Activated CD4-positive, alpha-beta T cell treated with anti-CD3 and anti-CD28 coated beads for 24 hours (primary cell): ENCODE measurements around the gene SYNDIG1.

Experiments used
- DNase-seq, 2 donors: peaks; one replicate each; pipeline ENCODE4 v3.0.0-alpha.2; 2020; ENCODE audit warnings: low read depth in 2 of 2

The SYNDIG1 gene

DNA sequence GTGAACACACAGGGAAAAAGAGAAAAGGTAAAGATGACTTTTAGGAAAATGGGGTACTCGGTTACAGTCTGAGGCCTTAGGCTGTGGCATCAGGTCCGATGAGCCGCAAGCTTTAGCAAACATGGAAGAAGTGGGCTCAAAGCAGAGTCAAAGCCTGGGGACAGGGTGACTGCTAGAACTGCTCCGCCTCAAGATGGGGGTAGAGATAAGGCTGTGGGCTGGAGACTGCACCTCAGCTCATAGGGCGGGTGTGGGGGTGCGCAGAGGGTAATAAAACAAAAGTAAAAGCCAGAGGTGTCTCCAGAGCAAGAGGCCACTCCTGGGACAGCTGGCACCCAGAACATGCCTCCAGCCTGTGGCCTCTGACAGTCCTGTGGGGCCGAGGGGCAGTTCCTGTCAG is 21.3 kb upstream of the SYNDIG1 start:
- DNase-seq: no peak

DNA sequence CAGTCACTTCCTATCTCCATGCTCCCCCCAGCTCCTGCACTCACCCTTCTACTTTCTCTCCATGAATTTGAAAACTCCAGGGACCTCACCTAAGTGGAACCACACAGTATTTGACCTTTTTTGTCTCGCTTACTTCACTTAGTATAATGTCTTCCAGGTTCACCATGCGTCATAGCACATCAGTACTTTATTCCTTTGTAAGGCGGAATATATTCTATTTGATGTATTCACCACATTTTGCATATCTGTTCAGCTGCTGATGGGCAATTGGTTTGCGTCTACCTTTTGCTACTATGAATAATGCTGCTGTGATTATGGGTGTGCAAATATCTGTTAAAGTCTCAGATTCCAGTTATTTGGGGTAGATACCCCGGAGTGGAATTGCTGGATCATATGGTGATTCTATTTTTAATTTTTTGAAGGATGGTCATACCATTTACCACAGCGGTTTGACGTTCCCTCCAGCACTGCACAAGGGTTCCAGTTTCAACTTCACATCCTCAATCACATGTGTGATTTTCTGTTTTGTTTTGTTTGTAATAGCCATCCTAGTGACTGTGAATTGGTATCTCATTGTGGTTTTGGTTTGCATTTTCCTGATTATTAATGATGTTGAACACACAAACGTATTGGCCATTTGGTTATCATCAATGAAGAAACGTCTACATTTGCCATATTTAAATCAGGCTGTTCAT is 20.3 kb upstream of the SYNDIG1 start:
- no peak for DNase-seq

DNA sequence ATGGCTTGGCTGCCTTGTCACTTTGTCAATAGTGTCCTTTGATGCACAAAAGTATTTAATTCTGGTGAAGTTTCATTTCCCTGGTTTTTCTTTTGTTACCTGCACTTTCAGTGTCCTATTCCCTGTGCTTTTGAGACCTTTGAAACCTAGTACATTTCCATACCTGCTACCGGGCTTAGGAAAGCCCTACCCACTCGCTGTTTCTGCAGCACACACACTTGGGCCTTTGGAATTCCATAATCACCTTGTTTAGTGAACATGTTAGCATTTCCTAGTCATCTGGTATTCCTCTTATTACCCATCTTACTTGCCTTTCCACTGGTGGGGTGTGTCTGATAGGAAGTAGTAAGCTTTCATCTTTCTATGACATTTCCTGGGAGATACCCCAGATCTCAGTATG is 19.3 kb upstream of the SYNDIG1 start:
- no peak for DNase-seq

- DNase-seq: no peak
These were observed 18.6 kb upstream of the SYNDIG1 start for GRCh38 chr20:24450624-24451376.

DNA sequence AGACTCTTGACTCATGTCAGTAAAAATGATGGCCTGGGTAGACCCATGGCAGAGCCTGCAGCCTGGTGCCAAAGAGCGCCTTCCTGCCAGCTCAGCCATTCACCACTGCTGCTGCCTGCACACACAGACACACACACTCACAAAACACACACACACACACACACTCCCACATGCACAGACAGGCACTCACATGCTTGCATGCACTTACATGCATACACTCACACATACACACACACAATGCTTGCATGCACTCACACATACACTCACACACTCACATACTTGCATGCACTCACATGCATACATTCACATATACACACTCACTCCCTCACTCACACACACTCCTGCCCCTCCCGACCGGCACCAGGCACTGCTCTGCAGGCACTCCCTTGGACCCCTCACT is 18.0 kb upstream of the SYNDIG1 start:
- DNase-seq: no peak

- DNase-seq: no peak
These were observed 17.4 kb upstream of the SYNDIG1 start for GRCh38 chr20:24452016-24452415.

- DNase-seq: no peak
These were observed 16.8 kb upstream of the SYNDIG1 start for GRCh38 chr20:24452498-24453127.

DNA sequence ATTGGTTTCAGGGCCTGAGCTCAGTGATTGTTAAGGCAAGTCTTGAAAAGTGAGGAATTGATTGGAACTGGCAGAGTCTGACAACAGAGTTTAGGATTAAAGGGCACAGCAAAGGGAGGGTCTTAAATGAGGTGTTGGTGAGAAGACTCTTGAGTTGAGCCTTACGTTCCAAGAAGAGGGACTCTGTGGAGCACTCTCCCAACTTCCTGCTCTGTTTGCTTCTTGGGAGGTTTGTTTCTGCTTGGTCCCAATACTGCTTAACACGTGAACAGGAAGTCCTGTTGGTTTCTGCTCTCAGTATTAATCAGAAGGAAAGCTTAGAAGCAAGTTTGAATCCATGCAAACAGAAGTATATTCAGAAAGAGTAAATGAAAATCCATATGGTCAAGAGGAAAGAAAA is 15.6 kb upstream of the SYNDIG1 start:
- no peak for DNase-seq

GRCh38 chr20:24455081-24455480 is 14.3 kb upstream of the SYNDIG1 start:
- DNase-seq: no peak

DNA sequence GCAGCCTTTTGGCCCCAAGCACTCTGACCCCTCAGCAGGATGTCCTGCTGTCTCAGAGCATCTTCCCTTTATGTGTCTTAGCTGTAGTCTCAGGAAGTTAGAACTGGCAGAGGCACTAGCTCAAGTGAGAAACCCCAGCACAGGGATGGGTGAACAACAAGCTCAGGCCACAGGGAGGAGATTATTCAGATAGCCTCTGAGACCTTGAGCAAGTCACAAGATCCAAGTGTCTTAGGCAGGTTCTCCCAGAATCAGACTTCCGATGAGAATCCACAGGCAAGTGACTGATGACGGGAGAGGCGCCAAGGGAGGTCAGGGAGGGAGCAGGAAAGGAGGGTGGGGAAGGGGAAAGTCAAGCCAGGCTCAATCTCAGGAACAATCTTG is 13.0 kb upstream of the SYNDIG1 start:
- DNase-seq: no peak

- no peak for DNase-seq
These were observed 11.0 kb upstream of the SYNDIG1 start for GRCh38 chr20:24458436-24458835.

DNA sequence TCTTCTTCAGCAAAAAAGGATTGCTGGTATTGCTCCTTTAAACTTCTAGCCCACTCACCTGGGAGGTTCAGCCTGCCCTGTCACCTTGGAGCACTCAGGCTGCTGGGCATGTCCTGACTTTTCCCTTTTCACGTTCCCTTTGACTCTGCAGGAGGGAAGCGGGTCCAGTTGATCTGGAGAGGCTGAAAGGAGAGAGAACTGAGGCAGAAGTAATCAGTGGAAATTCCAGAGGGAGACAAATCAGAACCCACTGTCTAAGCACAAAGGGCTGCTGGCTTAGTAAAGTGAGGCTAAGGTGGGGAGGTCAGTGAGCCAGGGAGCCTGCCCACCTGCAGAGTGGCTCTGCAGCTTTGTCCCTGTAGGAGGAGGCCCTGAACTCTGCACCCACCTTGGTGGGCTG is 9.7 kb upstream of the SYNDIG1 start:
- DNase-seq: no peak

DNA sequence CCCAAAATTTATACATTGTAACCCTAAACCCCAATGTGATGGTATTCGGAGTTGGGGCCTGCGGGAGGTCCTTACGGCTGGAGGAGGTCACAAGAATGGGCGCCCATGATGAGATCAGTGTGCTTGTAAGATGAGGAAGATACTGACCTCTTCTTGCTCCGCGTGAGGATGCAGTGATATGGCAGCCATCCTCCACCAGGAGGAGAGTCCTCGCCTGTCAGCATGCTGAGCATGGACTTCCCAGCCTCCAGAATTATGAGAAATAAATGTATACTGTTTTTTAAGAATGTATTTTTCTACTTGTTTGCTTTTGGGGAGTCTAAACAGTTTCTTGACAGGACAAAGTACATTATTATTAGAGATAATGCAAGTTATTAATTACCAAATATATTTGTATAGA is 8.7 kb upstream of the SYNDIG1 start:
- DNase-seq: no peak

- no peak for DNase-seq
These were observed 7.6 kb upstream of the SYNDIG1 start for GRCh38 chr20:24461848-24462247.

DNA sequence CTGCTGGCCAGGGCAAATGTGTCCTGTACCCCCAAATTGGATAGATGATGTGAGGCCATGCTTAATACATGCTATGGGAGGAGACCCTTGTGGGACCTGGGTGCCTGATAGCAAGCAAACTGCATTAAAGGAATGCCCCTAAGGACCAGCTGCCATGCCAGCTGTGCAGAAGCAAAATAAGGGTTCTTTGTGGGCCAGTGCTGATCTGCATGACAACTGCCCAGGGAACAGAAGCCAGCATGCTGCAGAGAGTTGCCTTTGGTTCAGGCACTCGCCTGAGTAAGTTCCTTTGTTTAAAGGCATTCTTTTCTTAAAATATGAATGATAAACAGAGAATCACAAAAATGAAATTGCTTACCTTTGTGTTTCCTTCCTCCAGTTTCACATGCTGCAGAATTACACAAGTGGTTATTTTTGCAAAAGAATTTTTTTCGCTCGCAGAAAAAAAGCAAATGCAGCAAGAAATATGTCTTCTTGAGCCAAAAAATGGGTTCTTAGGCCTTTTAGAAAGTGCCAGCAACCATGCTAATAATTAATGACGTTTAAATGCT is 6.9 kb upstream of the SYNDIG1 start:
- DNase-seq: no peak

- DNase-seq: no peak
These were observed 4.3 kb upstream of the SYNDIG1 start for GRCh38 chr20:24465159-24465558.

DNA sequence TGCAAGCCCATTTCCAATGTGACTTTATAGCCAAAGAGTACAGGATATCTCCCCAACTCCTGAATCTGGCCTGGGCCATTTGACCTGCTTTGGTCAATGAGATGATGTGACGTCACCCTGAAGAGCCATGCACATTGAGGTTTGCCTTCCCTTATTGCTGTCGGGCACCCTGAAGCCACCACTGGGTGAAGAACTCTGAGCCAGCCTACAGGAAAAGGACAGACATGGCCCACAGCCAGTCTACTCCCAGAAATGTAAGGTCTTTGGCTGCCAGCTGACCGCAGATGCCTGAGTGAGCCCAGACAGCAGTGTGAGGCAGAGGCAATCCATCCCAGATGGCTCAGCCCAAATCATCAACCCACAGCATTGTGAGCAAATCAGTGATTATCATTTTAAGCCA is 3.7 kb upstream of the SYNDIG1 start:
- DNase-seq: no peak

GRCh38 chr20:24468401-24469115 is 871 bp upstream of the SYNDIG1 start:
- DNase-seq: no peak

DNA sequence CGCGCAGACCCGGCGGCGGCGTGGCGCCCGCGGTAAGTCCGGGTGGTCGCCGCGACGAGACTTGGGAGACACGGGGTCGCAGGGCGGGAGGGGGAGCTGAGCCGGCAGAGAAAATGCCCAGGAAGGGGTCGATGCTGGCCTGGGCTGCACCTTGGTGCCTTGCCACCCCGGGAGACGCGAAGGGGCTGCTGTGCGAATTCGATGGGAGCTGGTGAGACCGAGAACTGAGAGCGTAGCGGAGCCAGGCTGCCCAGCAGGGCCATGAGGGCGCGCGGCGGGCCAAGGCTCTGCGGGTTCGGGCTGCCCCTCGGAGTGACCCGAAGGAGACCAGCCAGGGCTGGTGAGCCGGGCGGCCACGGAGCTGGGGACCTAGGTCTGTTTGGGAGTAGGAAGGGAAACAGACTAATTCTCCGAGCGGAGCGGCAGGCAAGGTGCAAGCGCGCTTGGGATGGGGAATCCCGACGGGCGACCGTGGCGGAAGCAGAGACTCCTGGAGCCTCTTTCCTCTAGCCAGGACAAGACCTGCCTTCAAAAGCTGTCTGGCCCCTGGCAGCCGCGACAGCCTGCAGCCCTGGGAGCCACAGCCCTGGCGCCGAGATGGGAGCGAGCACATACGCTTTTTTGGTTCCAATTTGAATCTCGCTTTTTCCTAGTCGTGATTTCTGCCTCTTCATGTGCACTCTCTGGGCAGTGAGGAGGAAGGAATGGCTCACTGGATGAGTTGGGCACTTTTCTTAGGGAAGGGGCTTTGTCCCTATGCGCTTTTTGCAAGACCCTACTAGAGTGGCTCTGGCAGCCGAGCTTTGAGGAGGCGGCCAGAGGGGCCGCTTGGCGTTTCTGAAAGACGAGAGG is 691 bp downstream of the SYNDIG1 start:
- no peak for DNase-seq

GRCh38 chr20:24470746-24471582 is 1.5 kb downstream of the SYNDIG1 start:
- no peak for DNase-seq
